GM12878 (cell line): ENCODE results near the gene RETN. TPM values are rescaled to one million over a fixed set of nuclear protein-coding genes. Genes with fewer than 3 reads are reported as not detected.

Experiments
- BCL3 ChIP-seq: IDR thresholded peaks from 2 replicates; pipeline ENCODE4 v1.6.1; 2011; ENCODE audit warnings: borderline replicate concordance, low read depth, mild to moderate bottlenecking, moderate library complexity, low read length; ENCODE audit not compliant: insufficient read depth, poor library complexity, severe bottlenecking
- BRCA1 ChIP-seq: IDR thresholded peaks from 2 replicates; pipeline ENCODE4 v1.6.1; 2011; ENCODE audit warnings: low read depth, low read length, improper control_type of control experiment
- CBX3 ChIP-seq: fragments of 200-600 bp; sonication (generic); IDR thresholded peaks from 2 replicates; pipeline ENCODE4 v1.6.1; 2016; ENCODE audit warnings: low read depth, borderline replicate concordance
- CBX5 ChIP-seq: sonication (generic); IDR thresholded peaks from 2 replicates; pipeline ENCODE4 v1.6.1; 2016; ENCODE audit warnings: low read depth, moderate library complexity, mild to moderate bottlenecking, inconsistent platforms
- EGR1 ChIP-seq, 2 experiments: IDR thresholded peaks; 1 replicate in 1 of 2; 2 replicates in 1 of 2; pipeline ENCODE4 v1.6.1; 2011 to 2012; ENCODE audit warnings: low read depth in 2 of 2, low read length in 2 of 2, borderline replicate concordance in 1 of 2, mild to moderate bottlenecking in 1 of 2, moderate library complexity in 1 of 2
- FOXK2 ChIP-seq: fragments of 450-650 bp; IDR thresholded peaks from 2 replicates; pipeline ENCODE4 v1.6.1; 2017; ENCODE audit warnings: mild to moderate bottlenecking, moderate library complexity
- HDAC6 ChIP-seq: fragments of 200-600 bp; sonication (generic); IDR thresholded peaks from one replicate; pipeline ENCODE4 v1.8.0; 2017; ENCODE audit warnings: antibody characterized with exemption; ENCODE audit not compliant: unreplicated experiment
- MEF2B ChIP-seq: fragments of 450-650 bp; IDR thresholded peaks from 2 replicates; pipeline ENCODE4 v1.6.1; 2018; ENCODE audit warnings: mild to moderate bottlenecking, moderate library complexity; ENCODE audit not compliant: partially characterized antibody, poor library complexity, severe bottlenecking
- NFXL1 ChIP-seq: fragments of 450-650 bp; IDR thresholded peaks from 2 replicates; pipeline ENCODE4 v1.6.1; 2017; ENCODE audit warnings: antibody characterized with exemption, mild to moderate bottlenecking, borderline replicate concordance
- NKRF ChIP-seq: fragments of 450-650 bp; conservative IDR thresholded peaks from 2 replicates; pipeline ENCODE4 v1.6.1; 2017; ENCODE audit warnings: mild to moderate bottlenecking, moderate library complexity
- PBX3 ChIP-seq: IDR thresholded peaks from 2 replicates; pipeline ENCODE4 v1.6.1; 2011; ENCODE audit warnings: mild to moderate bottlenecking, low read depth, low read length, moderate library complexity; ENCODE audit not compliant: insufficient replicate concordance
- POLR2AphosphoS2 ChIP-seq: IDR thresholded peaks from 2 replicates; pipeline ENCODE4 v1.6.1; 2011; ENCODE audit warnings: low read depth, mild to moderate bottlenecking, low read length, improper control_type of control experiment, moderate library complexity
- RELA ChIP-seq: fragments of 450-650 bp; IDR thresholded peaks from 2 replicates; pipeline ENCODE4 v1.8.0; 2014; ENCODE audit warnings: borderline replicate concordance; ENCODE audit not compliant: partially characterized antibody
- RELB ChIP-seq: fragments of 450-650 bp; IDR thresholded peaks from 2 replicates; pipeline ENCODE4 v1.6.1; 2017; ENCODE audit warnings: low read depth, mild to moderate bottlenecking, moderate library complexity
- SMARCA5 ChIP-seq: fragments of 450-650 bp; IDR thresholded peaks from 2 replicates; pipeline ENCODE4 v1.6.1; 2017; ENCODE audit warnings: mild to moderate bottlenecking
- STAT3 ChIP-seq: IDR thresholded peaks from 2 replicates; pipeline ENCODE4 v1.6.1; 2011; ENCODE audit warnings: low read depth, low read length, improper control_type of control experiment
- SUPT20H ChIP-seq: IDR thresholded peaks from 2 replicates; pipeline ENCODE4 v1.6.1; 2011; ENCODE audit warnings: low read depth, mild to moderate bottlenecking, low read length, moderate library complexity, borderline replicate concordance; ENCODE audit not compliant: control insufficient read depth
- TAF1 ChIP-seq: IDR thresholded peaks from 2 replicates; pipeline ENCODE4 v1.6.1; 2011; ENCODE audit warnings: mild to moderate bottlenecking, low read depth, low read length, borderline replicate concordance
- TBL1XR1 ChIP-seq: IDR thresholded peaks from 2 replicates; pipeline ENCODE4 v1.6.1; 2012; ENCODE audit warnings: low read depth, low read length, improper control_type of control experiment
- TCF7 ChIP-seq: IDR thresholded peaks from 2 replicates; pipeline ENCODE4 v1.6.1; 2014; ENCODE audit warnings: antibody characterized with exemption, borderline replicate concordance
- ZZZ3 ChIP-seq: IDR thresholded peaks from 2 replicates; pipeline ENCODE4 v1.6.1; 2011; ENCODE audit warnings: low read depth; ENCODE audit not compliant: control insufficient read depth, insufficient read length
- polyA plus RNA-seq, 11 experiments: library from polyadenylated mRNA; depleted of rRNA in 4 of 11; unstranded in 6 of 11; stranded (reverse) in 5 of 11; fragments of >200 nt; fragmentation: Nextera tagmentation in 4 of 11; fragmentation: Illumina TruSeq in 1 of 11; extraction: Ambion mirVana in 4 of 11; extraction: Trizol in 1 of 11; gene quantifications; 1 replicate in 1 of 11; 2 replicates in 10 of 11; pipeline versions ENCODE4 v1.2.1 to v1.2.3, GENCODE V29; 2011 to 2016; ENCODE audit warnings: inconsistent platforms in 2 of 11, missing spikeins in 2 of 11, low read depth in 1 of 11
- total RNA-seq, 4 experiments: library from RNA; depleted of rRNA in 3 of 4; stranded (reverse); fragments of >200 nt in 3 of 4; fragmentation: Illumina TruSeq in 1 of 4; extraction: Trizol in 1 of 4; gene quantifications; 2 replicates each; pipeline versions ENCODE4 v1.2.1 to v1.2.3, GENCODE V29; 2013 to 2021

The RETN gene
- total and polyA plus RNA-seq, 10 of the 15 experiments (the other 5 are each of a cell fraction or from before 2014, with no cell fraction given), result 0.26 TPM; not detected in 9

GRCh38 chr19:7692417-7693088, 23.7 kb downstream of the RETN start (continued):
- TF ChIP-seq BCL3, result no peak
- TF ChIP-seq MEF2B, result peak; percentile 94
- no peak for TF ChIP-seq TAF1
- TF ChIP-seq NKRF, result no peak
- TF ChIP-seq SMARCA5, result no peak
- no peak for TF ChIP-seq SUPT20H
- no peak for TF ChIP-seq HDAC6
- TF ChIP-seq BRCA1, result no peak
- TF ChIP-seq NFXL1, result no peak
- TF ChIP-seq RELB, result peak; percentile 71; the same call in 1 of the 2 replicates
- TF ChIP-seq POLR2AphosphoS2, result no peak
- no peak for TF ChIP-seq EGR1 (IDR thresholded peaks at IDR 0.05; ENCODE audit: borderline replicate concordance in 1 of 2, low read depth in 2 of 2, low read length in 2 of 2)
- no peak for TF ChIP-seq TBL1XR1
- TF ChIP-seq FOXK2, result 0 out of 2 replicates have a peak, but pooled peaks have one; percentile 39
- no peak for TF ChIP-seq ZZZ3
- TF ChIP-seq STAT3, result 0 out of 2 replicates have a peak, but pooled peaks have one; percentile 28
- no peak for TF ChIP-seq CBX5
- no peak for TF ChIP-seq RELA
- no peak for TF ChIP-seq PBX3
- no peak for TF ChIP-seq CBX3
- TF ChIP-seq TCF7, result no peak
